Transverse colon (tissue), 4 donors: ENCODE results near the gene APOC1. TPM values are rescaled to one million over a fixed set of nuclear protein-coding genes. Genes with fewer than 3 reads are reported as not detected.
"Not testable (repeated sequence)": the region's sequence is repeated elsewhere in the genome, so short reads cannot be mapped to it uniquely, and the experiment has no call there.

Experiments
- DNase-seq: peaks from one replicate; pipeline ENCODE4 v3.0.0-alpha.2; 2019
- H3K27ac ChIP-seq, 4 donors: fragments of 200-600 bp; sonication (generic); 2 replicates each; pipeline ENCODE4 v1.5.1; 2016 to 2018; ENCODE audit warnings: inconsistent platforms in 4 of 4
- H3K27me3 ChIP-seq: fragments of 200-600 bp; sonication (generic); 2 replicates; pipeline ENCODE4 v1.5.1; 2017; ENCODE audit warnings: inconsistent platforms
- H3K36me3 ChIP-seq, 4 donors: fragments of 200-600 bp; sonication (generic); 2 replicates each; pipeline ENCODE4 v1.5.1; 2017 to 2019; ENCODE audit warnings: inconsistent platforms in 4 of 4
- H3K4me1 ChIP-seq, 4 donors: fragments of 200-600 bp; sonication (generic); 2 replicates each; pipeline ENCODE4 v1.5.1; 2017 to 2020; ENCODE audit warnings: inconsistent platforms in 4 of 4
- H3K4me3 ChIP-seq, 4 donors: fragments of 200-600 bp; sonication (generic); 1 replicate in 1 of 4; 2 replicates in 3 of 4; pipeline versions ENCODE4 v1.5.1 to v1.6.1; 2017 to 2019; ENCODE audit warnings: inconsistent platforms in 4 of 4
- H3K9me3 ChIP-seq, 2 donors: fragments of 200-600 bp; sonication (generic); 2 replicates each; pipeline ENCODE4 v1.5.1; 2017 to 2019; ENCODE audit warnings: inconsistent platforms in 2 of 2
- EP300 ChIP-seq: sonication (generic); formaldehyde crosslinking; IDR thresholded peaks from one replicate; pipeline ENCODE4 v1.6.1; 2017; ENCODE audit warnings: antibody characterized with exemption, low read depth
- POLR2A ChIP-seq: fragments of 450-650 bp; IDR thresholded peaks from one replicate; pipeline ENCODE4 v1.6.1; 2016; ENCODE audit warnings: antibody characterized with exemption, mild to moderate bottlenecking, moderate library complexity
- POLR2AphosphoS5 ChIP-seq, 3 donors: sonication (generic); formaldehyde crosslinking; IDR thresholded peaks; one replicate each; pipeline ENCODE4 v1.6.1; 2016; ENCODE audit warnings: antibody characterized with exemption in 3 of 3
- WGBS, 2 donors: methylation state at CpG; one replicate each; pipeline ENCODE4 v1.1.5; 2018; ENCODE audit warnings: low coverage in 1 of 2; 5-methylcytosine and 5-hydroxymethylcytosine counted together
- in situ Hi-C, 4 donors: fragments of 200-750 bp; cut with MboI; loops; one replicate each; pipeline versions ENCODE4 v1.15.0 to v1.15.1; 2017; ENCODE audit warnings: low sequenced_read_pairs in 3 of 4, low pct_ligation_motif_present in 1 of 4, low pct_unique_long_range_greater_than_20kb in 1 of 4
- intact Hi-C: fragments of 100-400 bp; cut with DNase I; formaldehyde crosslinking; loops from one replicate; pipeline ENCODE4 v1.15.1; 2023; ENCODE audit warnings: low total_unique reads
- total RNA-seq, 4 donors: library from RNA; depleted of rRNA; stranded (reverse); fragments of >200 nt; gene quantifications; one replicate each; pipeline ENCODE4 v1.1.0, GENCODE V29; 2016
- TF ChIP-seq, protein P1 (sequence below), 5 experiments: fragments of 200-600 bp in 3 of 5; fragments of 450-650 bp in 2 of 5; sonication (generic) in 3 of 5; IDR thresholded peaks; 1 replicate in 2 of 5; 2 replicates in 3 of 5; pipeline ENCODE4 v1.5.1; 2016 to 2017; ENCODE audit warnings: antibody characterized with exemption in 5 of 5, inconsistent platforms in 3 of 5, mild to moderate bottlenecking in 2 of 5, moderate library complexity in 1 of 5

APOC1 gene
- total RNA-seq, result 10 to 100 TPM in 3 of 4 donors, not detected in 1; 10.8 to 48.4 (median 34.8) TPM

DNA sequence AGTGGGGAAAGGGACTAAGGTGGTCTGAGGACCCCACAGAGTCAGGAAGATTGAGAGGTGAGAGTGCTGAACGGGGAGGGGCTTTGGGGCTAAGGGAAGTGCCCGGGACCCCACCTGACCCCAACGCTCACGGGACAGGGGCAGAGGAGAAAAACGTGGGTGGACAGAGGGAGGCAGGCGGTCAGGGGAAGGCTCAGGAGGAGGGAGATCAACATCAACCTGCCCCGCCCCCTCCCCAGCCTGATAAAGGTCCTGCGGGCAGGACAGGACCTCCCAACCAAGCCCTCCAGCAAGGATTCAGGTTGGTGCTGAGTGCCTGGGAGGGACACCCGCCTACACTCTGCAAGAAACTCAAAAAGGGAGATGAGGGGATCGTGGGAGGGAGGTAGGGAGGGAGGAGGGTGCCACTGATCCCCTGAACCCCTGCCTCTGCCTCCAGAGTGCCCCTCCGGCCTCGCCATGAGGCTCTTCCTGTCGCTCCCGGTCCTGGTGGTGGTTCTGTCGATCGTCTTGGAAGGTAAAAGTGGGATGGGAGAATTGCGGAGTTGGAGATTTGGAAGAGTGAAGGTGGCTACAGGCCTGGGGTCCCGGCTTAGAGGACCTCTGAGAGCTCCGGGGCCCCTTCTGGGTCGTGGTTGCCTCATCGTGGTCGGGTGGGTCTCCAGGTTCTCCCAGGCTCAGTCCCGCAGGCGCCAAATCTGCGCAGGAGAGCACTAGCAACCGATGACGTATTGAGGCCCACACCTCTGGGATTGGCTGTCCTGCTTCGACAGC is at the start of gene APOC1:
APOC1 (plus strand) TSS at position 176 of the 774 bp plus-strand sequence; CDS start at position 460, 284 bp downstream.
- Histone ChIP-seq H3K4me3 (peak within 1 kb of the TSS; percentile 26 to 55 (median 37)), H3K4me1 (peaks cover 7 to 30% (median 13%) of the 10 kb centered on the region in 4 donors), H3K27ac (peak within 1 kb of the TSS; percentile 37 to 64 (median 53))
- intact Hi-C loops, in situ Hi-C loops, H3K27me3 ChIP-seq, H3K9me3 ChIP-seq, H3K36me3 ChIP-seq: not testable (repeated sequence)
- WGBS, 2 donors, result 8 to 9% methylated on average over 6 to 27 of the region's 28 CpGs
- peak; percentile 88 for DNase-seq

DNA sequence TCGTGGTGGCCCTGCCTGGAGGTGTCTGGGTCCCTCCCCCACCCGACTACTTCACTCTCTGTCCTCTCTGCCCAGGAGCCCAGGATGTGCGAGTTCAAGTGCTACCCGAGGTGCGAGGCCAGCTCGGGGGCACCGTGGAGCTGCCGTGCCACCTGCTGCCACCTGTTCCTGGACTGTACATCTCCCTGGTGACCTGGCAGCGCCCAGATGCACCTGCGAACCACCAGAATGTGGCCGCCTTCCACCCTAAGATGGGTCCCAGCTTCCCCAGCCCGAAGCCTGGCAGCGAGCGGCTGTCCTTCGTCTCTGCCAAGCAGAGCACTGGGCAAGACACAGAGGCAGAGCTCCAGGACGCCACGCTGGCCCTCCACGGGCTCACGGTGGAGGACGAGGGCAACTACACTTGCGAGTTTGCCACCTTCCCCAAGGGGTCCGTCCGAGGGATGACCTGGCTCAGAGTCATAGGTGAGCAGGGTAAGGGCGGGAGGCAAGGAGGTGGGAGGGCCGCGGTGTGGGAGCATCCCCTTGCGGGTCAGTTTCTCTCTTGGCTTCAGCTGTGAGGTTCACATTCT is 49.1 kb upstream of the APOC1 start:
- in situ Hi-C loops, result no loop called here
- H3K36me3 ChIP-seq, result peaks cover 0 to 19% (median 5%) of the 10 kb centered on the region in 4 donors

DNA sequence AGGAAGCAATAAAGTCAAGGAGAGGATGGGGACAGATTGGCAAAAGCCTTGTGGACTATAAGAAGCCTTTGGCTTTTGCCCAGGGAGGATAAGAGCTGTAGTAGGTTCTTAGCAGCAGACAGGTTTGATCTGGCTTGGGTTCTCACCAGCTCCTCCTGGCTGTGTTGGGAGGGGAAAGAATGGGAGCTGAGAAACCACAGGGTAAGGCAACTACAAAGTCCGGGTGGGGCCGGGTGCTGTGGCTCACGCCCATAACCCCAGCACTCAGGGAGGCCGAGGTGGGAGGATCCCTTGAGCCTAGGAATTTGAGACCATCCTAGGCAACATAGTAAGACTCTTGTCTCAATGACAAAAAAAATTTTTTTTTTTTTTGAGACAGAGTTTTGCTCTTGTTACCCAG is 47.7 kb upstream of the APOC1 start:
- Histone ChIP-seq H3K4me1 (peaks cover 0 to 12% (median 2%) of the 10 kb centered on the region in 4 donors), H3K27ac (no peak overlapping the region), H3K4me3 (no peak overlapping the region), H3K36me3 (peaks cover 0 to 11% (median 4%) of the 10 kb centered on the region in 4 donors), H3K9me3 (no peaks in the 10 kb centered on the region), H3K27me3 (no peaks in the 10 kb centered on the region)
- 17 to 53% methylated on average over 1 to 4 of the region's 4 CpGs for WGBS, 2 donors
- in situ Hi-C loops (no loop called here), intact Hi-C loops (no loop called here)
- no peak for DNase-seq
- TF ChIP-seq POLR2A (no peak), POLR2AphosphoS5 (IDR thresholded peaks at IDR 0.05) (no peak), EP300 (no peak)
- TF ChIP-seq, protein P1, sequence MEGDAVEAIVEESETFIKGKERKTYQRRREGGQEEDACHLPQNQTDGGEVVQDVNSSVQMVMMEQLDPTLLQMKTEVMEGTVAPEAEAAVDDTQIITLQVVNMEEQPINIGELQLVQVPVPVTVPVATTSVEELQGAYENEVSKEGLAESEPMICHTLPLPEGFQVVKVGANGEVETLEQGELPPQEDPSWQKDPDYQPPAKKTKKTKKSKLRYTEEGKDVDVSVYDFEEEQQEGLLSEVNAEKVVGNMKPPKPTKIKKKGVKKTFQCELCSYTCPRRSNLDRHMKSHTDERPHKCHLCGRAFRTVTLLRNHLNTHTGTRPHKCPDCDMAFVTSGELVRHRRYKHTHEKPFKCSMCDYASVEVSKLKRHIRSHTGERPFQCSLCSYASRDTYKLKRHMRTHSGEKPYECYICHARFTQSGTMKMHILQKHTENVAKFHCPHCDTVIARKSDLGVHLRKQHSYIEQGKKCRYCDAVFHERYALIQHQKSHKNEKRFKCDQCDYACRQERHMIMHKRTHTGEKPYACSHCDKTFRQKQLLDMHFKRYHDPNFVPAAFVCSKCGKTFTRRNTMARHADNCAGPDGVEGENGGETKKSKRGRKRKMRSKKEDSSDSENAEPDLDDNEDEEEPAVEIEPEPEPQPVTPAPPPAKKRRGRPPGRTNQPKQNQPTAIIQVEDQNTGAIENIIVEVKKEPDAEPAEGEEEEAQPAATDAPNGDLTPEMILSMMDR (IDR thresholded peaks at IDR 0.05), result no peak

More for the DNA sequence above, 49.1 kb upstream of the APOC1 start:
- TF ChIP-seq, protein P1 (IDR thresholded peaks at IDR 0.05), result no peak
- no peak for TF ChIP-seq POLR2A
- TF ChIP-seq EP300, result no peak
- TF ChIP-seq POLR2AphosphoS5 (IDR thresholded peaks at IDR 0.05), result no peak
- no peak for DNase-seq
- intact Hi-C loops, result no loop called here
- H3K9me3 ChIP-seq, result no peaks in the 10 kb centered on the region
- H3K27me3 ChIP-seq, result no peaks in the 10 kb centered on the region
- WGBS, 2 donors, result 88% methylated on average over 27 of the region's 27 CpGs; no CpG with 5 or more reads in 1 of the 2 donors
- peaks cover 0 to 12% (median 2%) of the 10 kb centered on the region in 4 donors for H3K4me1 ChIP-seq
- H3K27ac ChIP-seq, result no peak overlapping the region
- no peak overlapping the region for H3K4me3 ChIP-seq

DNA sequence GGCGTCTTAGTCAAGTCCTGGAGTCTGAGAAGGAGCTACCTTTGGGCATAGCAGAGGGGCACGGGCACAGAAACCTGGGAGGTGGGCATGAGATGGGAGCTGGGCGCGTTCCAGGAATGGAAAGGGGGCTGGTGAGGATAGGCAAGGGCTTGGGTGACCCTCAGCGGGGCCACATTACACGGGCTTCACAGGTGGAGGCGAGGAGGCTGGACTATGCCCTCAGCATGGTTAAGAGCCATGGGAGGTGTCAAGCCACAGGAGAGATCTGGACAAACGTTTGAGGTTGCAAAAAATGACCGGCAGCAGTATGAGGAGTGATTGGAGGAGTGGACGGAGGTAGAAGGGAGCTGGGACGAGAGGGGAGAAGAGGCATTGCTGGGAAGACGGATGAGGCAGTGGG is 46.8 kb upstream of the APOC1 start:
- Histone ChIP-seq H3K27me3 (no peaks in the 10 kb centered on the region), H3K4me1 (peaks cover 0 to 12% (median 2%) of the 10 kb centered on the region in 4 donors), H3K27ac (peak overlapping the region in 1 of 4 donors; percentile 64), H3K9me3 (no peaks in the 10 kb centered on the region), H3K4me3 (no peak overlapping the region), H3K36me3 (peaks cover 0 to 17% (median 4%) of the 10 kb centered on the region in 4 donors)
- DNase-seq, result no peak
- 87 to 88% methylated on average over 5 to 12 of the region's 12 CpGs for WGBS, 2 donors
- intact Hi-C loops, result no loop called here
- TF ChIP-seq, protein P1 (IDR thresholded peaks at IDR 0.05), result no peak
- no peak for TF ChIP-seq EP300
- TF ChIP-seq POLR2AphosphoS5 (IDR thresholded peaks at IDR 0.05), result no peak
- TF ChIP-seq POLR2A, result no peak
- in situ Hi-C loops, result no loop called here
